ENCODE measurements around the gene SMG6. TPM values are rescaled to one million over a fixed set of nuclear protein-coding genes. Genes with fewer than 3 reads are reported as not detected.

Gene SMG6
- total and polyA plus RNA-seq, 2 of the 8 experiments (the other 6 are each of a cell fraction or from before 2014, with no cell fraction given): 18.5 to 25.2 TPM

DNA sequence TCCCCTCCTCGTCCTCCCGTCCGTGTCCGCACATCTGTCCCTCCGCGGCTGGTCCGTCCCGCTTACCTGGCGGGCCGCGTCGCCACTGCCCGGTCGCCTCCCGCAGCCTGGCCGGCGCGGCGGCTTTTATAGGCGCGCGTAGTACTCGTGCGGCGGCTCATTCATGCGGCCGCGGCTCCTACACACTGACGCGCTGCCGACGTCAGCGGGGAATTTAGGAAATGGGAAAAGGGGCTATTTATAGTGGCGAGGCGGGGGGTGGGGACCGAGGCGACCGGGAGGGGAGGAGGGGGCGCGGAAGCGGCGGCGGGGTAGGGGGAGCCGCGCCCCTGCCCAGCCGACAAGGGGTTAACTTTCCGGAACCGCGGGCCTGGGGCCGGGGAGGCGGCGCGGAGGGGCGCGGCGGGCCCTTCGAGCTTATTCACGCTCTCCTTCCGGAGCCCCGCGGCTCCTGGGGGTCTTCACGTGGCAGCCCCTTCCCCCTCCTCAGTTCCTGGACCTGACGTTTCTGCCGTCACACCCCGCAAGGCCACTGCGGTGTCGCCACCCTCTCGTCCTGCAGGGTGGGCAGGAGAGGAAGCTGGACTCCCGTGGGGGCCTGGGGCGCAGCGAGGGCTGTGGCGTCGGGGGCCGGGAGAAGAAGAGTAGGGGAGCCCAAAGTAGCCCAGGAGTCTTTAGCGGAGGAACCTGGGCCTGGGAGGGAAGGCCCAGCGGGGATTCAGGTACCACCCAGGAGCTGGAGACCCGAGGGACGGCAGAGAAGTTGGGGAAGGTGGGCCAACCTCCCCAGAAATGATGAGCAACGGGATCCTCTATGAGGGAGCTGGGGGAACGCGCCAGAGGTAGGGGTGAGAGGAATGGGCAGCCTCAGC lies 252.3 kb downstream of the SMG6 start (continued):
- TF ChIP-seq, protein P1, sequence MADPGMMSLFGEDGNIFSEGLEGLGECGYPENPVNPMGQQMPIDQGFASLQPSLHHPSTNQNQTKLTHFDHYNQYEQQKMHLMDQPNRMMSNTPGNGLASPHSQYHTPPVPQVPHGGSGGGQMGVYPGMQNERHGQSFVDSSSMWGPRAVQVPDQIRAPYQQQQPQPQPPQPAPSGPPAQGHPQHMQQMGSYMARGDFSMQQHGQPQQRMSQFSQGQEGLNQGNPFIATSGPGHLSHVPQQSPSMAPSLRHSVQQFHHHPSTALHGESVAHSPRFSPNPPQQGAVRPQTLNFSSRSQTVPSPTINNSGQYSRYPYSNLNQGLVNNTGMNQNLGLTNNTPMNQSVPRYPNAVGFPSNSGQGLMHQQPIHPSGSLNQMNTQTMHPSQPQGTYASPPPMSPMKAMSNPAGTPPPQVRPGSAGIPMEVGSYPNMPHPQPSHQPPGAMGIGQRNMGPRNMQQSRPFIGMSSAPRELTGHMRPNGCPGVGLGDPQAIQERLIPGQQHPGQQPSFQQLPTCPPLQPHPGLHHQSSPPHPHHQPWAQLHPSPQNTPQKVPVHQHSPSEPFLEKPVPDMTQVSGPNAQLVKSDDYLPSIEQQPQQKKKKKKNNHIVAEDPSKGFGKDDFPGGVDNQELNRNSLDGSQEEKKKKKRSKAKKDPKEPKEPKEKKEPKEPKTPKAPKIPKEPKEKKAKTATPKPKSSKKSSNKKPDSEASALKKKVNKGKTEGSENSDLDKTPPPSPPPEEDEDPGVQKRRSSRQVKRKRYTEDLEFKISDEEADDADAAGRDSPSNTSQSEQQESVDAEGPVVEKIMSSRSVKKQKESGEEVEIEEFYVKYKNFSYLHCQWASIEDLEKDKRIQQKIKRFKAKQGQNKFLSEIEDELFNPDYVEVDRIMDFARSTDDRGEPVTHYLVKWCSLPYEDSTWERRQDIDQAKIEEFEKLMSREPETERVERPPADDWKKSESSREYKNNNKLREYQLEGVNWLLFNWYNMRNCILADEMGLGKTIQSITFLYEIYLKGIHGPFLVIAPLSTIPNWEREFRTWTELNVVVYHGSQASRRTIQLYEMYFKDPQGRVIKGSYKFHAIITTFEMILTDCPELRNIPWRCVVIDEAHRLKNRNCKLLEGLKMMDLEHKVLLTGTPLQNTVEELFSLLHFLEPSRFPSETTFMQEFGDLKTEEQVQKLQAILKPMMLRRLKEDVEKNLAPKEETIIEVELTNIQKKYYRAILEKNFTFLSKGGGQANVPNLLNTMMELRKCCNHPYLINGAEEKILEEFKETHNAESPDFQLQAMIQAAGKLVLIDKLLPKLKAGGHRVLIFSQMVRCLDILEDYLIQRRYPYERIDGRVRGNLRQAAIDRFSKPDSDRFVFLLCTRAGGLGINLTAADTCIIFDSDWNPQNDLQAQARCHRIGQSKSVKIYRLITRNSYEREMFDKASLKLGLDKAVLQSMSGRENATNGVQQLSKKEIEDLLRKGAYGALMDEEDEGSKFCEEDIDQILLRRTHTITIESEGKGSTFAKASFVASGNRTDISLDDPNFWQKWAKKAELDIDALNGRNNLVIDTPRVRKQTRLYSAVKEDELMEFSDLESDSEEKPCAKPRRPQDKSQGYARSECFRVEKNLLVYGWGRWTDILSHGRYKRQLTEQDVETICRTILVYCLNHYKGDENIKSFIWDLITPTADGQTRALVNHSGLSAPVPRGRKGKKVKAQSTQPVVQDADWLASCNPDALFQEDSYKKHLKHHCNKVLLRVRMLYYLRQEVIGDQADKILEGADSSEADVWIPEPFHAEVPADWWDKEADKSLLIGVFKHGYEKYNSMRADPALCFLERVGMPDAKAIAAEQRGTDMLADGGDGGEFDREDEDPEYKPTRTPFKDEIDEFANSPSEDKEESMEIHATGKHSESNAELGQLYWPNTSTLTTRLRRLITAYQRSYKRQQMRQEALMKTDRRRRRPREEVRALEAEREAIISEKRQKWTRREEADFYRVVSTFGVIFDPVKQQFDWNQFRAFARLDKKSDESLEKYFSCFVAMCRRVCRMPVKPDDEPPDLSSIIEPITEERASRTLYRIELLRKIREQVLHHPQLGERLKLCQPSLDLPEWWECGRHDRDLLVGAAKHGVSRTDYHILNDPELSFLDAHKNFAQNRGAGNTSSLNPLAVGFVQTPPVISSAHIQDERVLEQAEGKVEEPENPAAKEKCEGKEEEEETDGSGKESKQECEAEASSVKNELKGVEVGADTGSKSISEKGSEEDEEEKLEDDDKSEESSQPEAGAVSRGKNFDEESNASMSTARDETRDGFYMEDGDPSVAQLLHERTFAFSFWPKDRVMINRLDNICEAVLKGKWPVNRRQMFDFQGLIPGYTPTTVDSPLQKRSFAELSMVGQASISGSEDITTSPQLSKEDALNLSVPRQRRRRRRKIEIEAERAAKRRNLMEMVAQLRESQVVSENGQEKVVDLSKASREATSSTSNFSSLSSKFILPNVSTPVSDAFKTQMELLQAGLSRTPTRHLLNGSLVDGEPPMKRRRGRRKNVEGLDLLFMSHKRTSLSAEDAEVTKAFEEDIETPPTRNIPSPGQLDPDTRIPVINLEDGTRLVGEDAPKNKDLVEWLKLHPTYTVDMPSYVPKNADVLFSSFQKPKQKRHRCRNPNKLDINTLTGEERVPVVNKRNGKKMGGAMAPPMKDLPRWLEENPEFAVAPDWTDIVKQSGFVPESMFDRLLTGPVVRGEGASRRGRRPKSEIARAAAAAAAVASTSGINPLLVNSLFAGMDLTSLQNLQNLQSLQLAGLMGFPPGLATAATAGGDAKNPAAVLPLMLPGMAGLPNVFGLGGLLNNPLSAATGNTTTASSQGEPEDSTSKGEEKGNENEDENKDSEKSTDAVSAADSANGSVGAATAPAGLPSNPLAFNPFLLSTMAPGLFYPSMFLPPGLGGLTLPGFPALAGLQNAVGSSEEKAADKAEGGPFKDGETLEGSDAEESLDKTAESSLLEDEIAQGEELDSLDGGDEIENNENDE (IDR thresholded peaks at IDR 0.05; ENCODE audit: insufficient replicate concordance, low read length): no peak
- TF ChIP-seq YY1 (IDR thresholded peaks at IDR 0.05; ENCODE audit: low read depth, low read length) (no peak), BRCA1 (IDR thresholded peaks at IDR 0.05; ENCODE audit: low read depth, low read length) (no peak), TBP (IDR thresholded peaks at IDR 0.05; ENCODE audit: low read depth, low read length) (no peak), RNF2 (IDR thresholded peaks at IDR 0.05; ENCODE audit: borderline replicate concordance, low read depth, low read length, missing control alignments, poor library complexity, severe bottlenecking) (peak; percentile 41)
